SK-N-SH (cell line): ENCODE measurements around the gene NKX3-2. TPM values are rescaled to one million over a fixed set of nuclear protein-coding genes. Genes with fewer than 3 reads are reported as not detected.

ENCODE experiments used
- CTCF ChIA-PET: fragments of 300-600, 350-600 bp; formaldehyde crosslinking; extraction: SDS; loops from one replicate; lab custom pipeline; 2021; lab: Yijun Ruan, JAX
- POLR2A ChIA-PET: fragments of 350-600 bp; sonication (Branson Sonifier 250); formaldehyde crosslinking; extraction: SDS; loops from one replicate; lab custom pipeline; 2020; ENCODE audit warnings: antibody characterized with exemption, inconsistent platforms; lab: Yijun Ruan, JAX
- DNase-seq: peaks from one replicate; pipeline ENCODE4 v3.0.0; 2012
- H2AFZ ChIP-seq: fragments of 200-600 bp; sonication (generic); 2 replicates; pipeline ENCODE4 v1.8.1; 2016; ENCODE audit warnings: antibody characterized with exemption, mild to moderate bottlenecking, low read depth
- H3F3A ChIP-seq: fragments of 200-600 bp; sonication (generic); replicated peaks from 2 replicates; pipeline ENCODE3; 2016; ENCODE audit warnings: antibody characterized with exemption, mild to moderate bottlenecking; ENCODE audit not compliant: insufficient read depth
- H3K27ac ChIP-seq, 2 experiments: fragments of 200-500 bp in 1 of 2; fragments of 200-600 bp in 1 of 2; sonication (Bioruptor generic) in 1 of 2; sonication (generic), shearing (Covaris generic) in 1 of 2; 2 replicates each; pipeline versions ENCODE4 v1.5.1 to v1.6.1; 2014 to 2016; ENCODE audit warnings: low read depth in 2 of 2, inconsistent platforms in 1 of 2, low read length in 1 of 2, mild to moderate bottlenecking in 1 of 2, mixed read lengths in 1 of 2
- H3K27me3 ChIP-seq: fragments of 200-600 bp; sonication (generic), shearing (Covaris generic); 2 replicates; pipeline ENCODE4 v1.6.1; 2016; ENCODE audit warnings: mixed run types; ENCODE audit not compliant: insufficient read depth
- H3K36me3 ChIP-seq, 2 experiments: fragments of 200-500 bp in 1 of 2; fragments of 200-600 bp in 1 of 2; sonication (Bioruptor generic) in 1 of 2; sonication (generic) in 1 of 2; replicated peaks in 1 of 2; 2 replicates each; pipeline versions ENCODE3 to v1.5.1; 2014 to 2016; ENCODE audit warnings: low read length in 1 of 2, mild to moderate bottlenecking in 1 of 2; ENCODE audit not compliant: insufficient read depth in 2 of 2, control insufficient read depth in 1 of 2
- H3K4me1 ChIP-seq, 2 experiments: fragments of 200-500 bp in 1 of 2; fragments of 200-600 bp in 1 of 2; sonication (Bioruptor generic) in 1 of 2; sonication (generic), shearing (Covaris generic) in 1 of 2; 2 replicates each; pipeline versions ENCODE4 v1.5.1 to v1.6.1; 2014 to 2016; ENCODE audit warnings: low read depth in 1 of 2, low read length in 1 of 2, mixed run types in 1 of 2; ENCODE audit not compliant: insufficient read depth in 2 of 2, control insufficient read depth in 1 of 2
- H3K4me2 ChIP-seq: fragments of 200-600 bp; sonication (generic), shearing (Covaris generic); 2 replicates; pipeline ENCODE4 v1.6.1; 2017; ENCODE audit warnings: mixed run types
- H3K4me3 ChIP-seq, 2 experiments: fragments of 200-500 bp in 1 of 2; fragments of 200-600 bp in 1 of 2; sonication (Bioruptor generic) in 1 of 2; sonication (generic), shearing (Covaris generic) in 1 of 2; 2 replicates each; pipeline versions ENCODE4 v1.5.1 to v1.8.1; 2014 to 2016; ENCODE audit warnings: low read depth in 2 of 2, inconsistent platforms in 1 of 2, low read length in 1 of 2, mild to moderate bottlenecking in 1 of 2, mixed read lengths in 1 of 2, moderate library complexity in 1 of 2
- H3K79me2 ChIP-seq: fragments of 200-600 bp; sonication (generic); 2 replicates; pipeline ENCODE4 v1.8.1; 2017; ENCODE audit warnings: mild to moderate bottlenecking; ENCODE audit not compliant: insufficient read depth
- H3K9ac ChIP-seq: fragments of 200-600 bp; sonication (generic); 2 replicates; pipeline ENCODE4 v1.6.1; 2017; ENCODE audit warnings: mixed run types
- H3K9me2 ChIP-seq: fragments of 200-600 bp; sonication (generic); 2 replicates; pipeline ENCODE4 v1.6.1; 2017; ENCODE audit warnings: mixed run types
- H3K9me3 ChIP-seq: fragments of 200-600 bp; sonication (generic); 2 replicates; pipeline ENCODE4 v1.6.1; 2017; ENCODE audit warnings: mixed run types, mild to moderate bottlenecking, moderate library complexity
- H4K20me1 ChIP-seq: fragments of 200-600 bp; sonication (generic); 2 replicates; pipeline ENCODE4 v1.6.1; 2017; ENCODE audit warnings: mild to moderate bottlenecking, mixed run types; ENCODE audit not compliant: insufficient read depth
- CHD2 ChIP-seq: fragments of 150-350 bp; IDR thresholded peaks from 2 replicates; pipeline ENCODE4 v1.6.1; 2018; ENCODE audit warnings: low read length; ENCODE audit not compliant: partially characterized antibody
- EP300 ChIP-seq, 2 experiments: IDR thresholded peaks; 2 replicates each; pipeline versions ENCODE4 v1.4.0 to v1.6.1; 2012; ENCODE audit warnings: borderline replicate concordance in 1 of 2, low read depth in 1 of 2, low read length in 1 of 2
- FOSL2 ChIP-seq: IDR thresholded peaks from 2 replicates; pipeline ENCODE4 v1.4.0; 2012; ENCODE audit warnings: low read depth, mild to moderate bottlenecking, moderate library complexity, borderline replicate concordance
- FOXM1 ChIP-seq: IDR thresholded peaks from 2 replicates; pipeline ENCODE4 v1.4.0; 2012; ENCODE audit warnings: low read depth, mild to moderate bottlenecking
- GABPA ChIP-seq: IDR thresholded peaks from 2 replicates; pipeline ENCODE4 v1.4.0; 2012; ENCODE audit warnings: low read depth, mild to moderate bottlenecking
- JUND ChIP-seq: IDR thresholded peaks from 2 replicates; pipeline ENCODE4 v1.4.0; 2012
- NRF1 ChIP-seq: IDR thresholded peaks from 2 replicates; pipeline ENCODE4 v1.6.1; 2012; ENCODE audit warnings: low read depth, mild to moderate bottlenecking, low read length
- POLR2AphosphoS5 ChIP-seq: IDR thresholded peaks from 2 replicates; pipeline ENCODE4 v1.6.1; 2012; ENCODE audit warnings: low read depth, low read length
- RAD21 ChIP-seq: IDR thresholded peaks from 2 replicates; pipeline ENCODE4 v1.6.1; 2012; ENCODE audit warnings: mild to moderate bottlenecking, low read length
- RCOR1 ChIP-seq: fragments of 150-350 bp; IDR thresholded peaks from 2 replicates; pipeline ENCODE4 v1.6.1; 2017; ENCODE audit warnings: antibody characterized with exemption, low read length
- RXRA ChIP-seq: IDR thresholded peaks from 2 replicates; pipeline ENCODE4 v1.4.0; 2012; ENCODE audit warnings: low read depth, mild to moderate bottlenecking, borderline replicate concordance
- SIN3A ChIP-seq: IDR thresholded peaks from 2 replicates; pipeline ENCODE4 v1.6.1; 2012; ENCODE audit warnings: low read depth, mild to moderate bottlenecking, low read length, moderate library complexity, borderline replicate concordance
- SMC3 ChIP-seq: IDR thresholded peaks from 2 replicates; pipeline ENCODE4 v1.6.1; 2012; ENCODE audit warnings: low read depth, low read length, improper control_type of control experiment
- TEAD4 ChIP-seq: IDR thresholded peaks from 2 replicates; pipeline ENCODE4 v1.4.0; 2012; ENCODE audit warnings: mild to moderate bottlenecking, borderline replicate concordance; ENCODE audit not compliant: insufficient read depth
- WGBS: methylation state at CpG from one replicate; pipeline ENCODE4 v1.1.6; 2017; ENCODE audit warnings: low lambda C conversion rate; 5-methylcytosine and 5-hydroxymethylcytosine counted together
- polyA plus RNA-seq, 3 experiments: library from polyadenylated mRNA; depleted of rRNA; stranded (reverse); fragments of >200 nt; gene quantifications; 2 replicates each; pipeline ENCODE4 v1.2.3, GENCODE V29; 2012
- TF ChIP-seq, protein P1 (sequence below): IDR thresholded peaks from 2 replicates; pipeline ENCODE4 v1.4.0; 2012; ENCODE audit warnings: low read depth, borderline replicate concordance
- TF ChIP-seq, protein P2 (sequence below): fragments of 200-600 bp; sonication (generic); IDR thresholded peaks from 2 replicates; pipeline ENCODE4 v1.6.1; 2017; ENCODE audit warnings: antibody characterized with exemption, mild to moderate bottlenecking, moderate library complexity
- TF ChIP-seq, protein P3 (sequence below): IDR thresholded peaks from 2 replicates; pipeline ENCODE4; 2012
- TF ChIP-seq, protein P4 (sequence below): IDR thresholded peaks from 2 replicates; pipeline ENCODE4 v1.4.0; 2012; ENCODE audit warnings: low read depth
- TF ChIP-seq, protein P5 (sequence below): fragments of 150-350 bp; IDR thresholded peaks from 2 replicates; pipeline ENCODE4 v1.6.1; 2016; ENCODE audit warnings: mild to moderate bottlenecking, low read depth, low read length

Gene NKX3-2
- polyA plus RNA-seq, 1 of the 3 experiments (the other 2 are of a cell fraction): 0.15 TPM

DNA sequence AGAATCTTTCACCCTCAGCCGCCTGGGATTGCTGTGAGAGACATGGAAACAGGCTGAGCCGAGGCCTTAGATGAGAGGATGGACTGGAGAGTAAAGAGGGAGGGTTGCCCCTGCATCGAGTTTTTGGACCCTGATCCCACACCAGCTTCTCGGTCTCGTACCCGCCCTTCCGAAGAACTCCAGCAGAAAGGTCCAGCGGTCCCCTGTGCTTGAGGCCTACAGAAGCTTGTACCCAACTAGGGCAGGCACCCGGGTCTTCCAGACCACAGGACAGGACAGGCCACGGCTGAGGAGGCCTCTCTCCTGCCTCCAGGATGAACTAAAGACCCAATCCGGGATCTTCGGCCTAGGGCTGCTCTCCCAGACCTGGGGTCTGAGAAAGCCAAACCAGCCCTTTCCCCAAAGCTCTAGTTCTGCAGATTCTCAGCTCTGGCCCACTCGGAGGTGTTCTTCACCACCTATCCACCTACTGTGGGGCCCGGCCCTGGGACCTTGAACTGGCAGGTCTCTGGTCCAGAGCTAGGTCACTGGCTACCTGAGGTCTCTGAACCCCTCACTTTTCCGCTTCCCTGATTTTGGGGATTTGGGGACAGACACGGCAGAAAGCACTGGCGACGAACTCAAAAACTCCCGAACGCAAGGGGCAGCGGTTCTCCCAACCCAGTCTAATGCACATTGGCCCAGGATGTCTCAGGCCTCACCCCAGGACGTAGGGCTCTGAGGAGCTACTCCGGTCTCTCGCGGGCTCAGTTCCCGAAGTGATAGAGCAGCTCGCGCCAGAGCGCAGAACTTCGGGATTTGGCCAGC lies 1.1 kb downstream of the NKX3-2 start:
- CTCF ChIA-PET: interaction anchor here (1.5 to 4.1 kb wide), 6 partner anchors 9 to 698 kb away, joined by 3 to 38 read pairs (median 8); no protein-coding TSS in a partner anchor
- Histone ChIP-seq H3K4me2 (peak overlapping the region; percentile 74; the same call in 1 of the 2 replicates), H3K9ac (no peak overlapping the region), H3K4me1 (peaks cover 5 to 8% of the 10 kb centered on the region in 2 experiments; a peak in 2 of 4 replicates), H3K27ac (no peak overlapping the region), H2AFZ (no peak overlapping the region), H3K36me3 (no peaks in the 10 kb centered on the region), H4K20me1 (no peaks in the 10 kb centered on the region), H3K27me3 (peaks cover 79% of the 10 kb centered on the region), H3F3A (no peaks in the 10 kb centered on the region), H3K9me2 (no peaks in the 10 kb centered on the region), H3K79me2 (no peaks in the 10 kb centered on the region), H3K4me3 (peak overlapping the region in 1 of 2 experiments; percentile 4; a peak in 2 of 4 replicates), H3K9me3 (no peaks in the 10 kb centered on the region)
- POLR2A ChIA-PET: no interaction called here
- WGBS: 77% methylated on average over 24 of the region's 30 CpGs
- DNase-seq: peak; percentile 31
- TF ChIP-seq SIN3A (no peak), RXRA (no peak), POLR2AphosphoS5 (no peak), NRF1 (no peak), SMC3 (no peak), TEAD4 (no peak), CHD2 (no peak), RCOR1 (no peak), JUND (no peak), RAD21 (no peak), GABPA (no peak), FOXM1 (no peak), FOSL2 (no peak), EP300 (IDR thresholded peaks at IDR 0.05; ENCODE audit: borderline replicate concordance in 1 of 2, low read depth in 1 of 2, low read length in 1 of 2) (no peak)
- TF ChIP-seq, protein P1, sequence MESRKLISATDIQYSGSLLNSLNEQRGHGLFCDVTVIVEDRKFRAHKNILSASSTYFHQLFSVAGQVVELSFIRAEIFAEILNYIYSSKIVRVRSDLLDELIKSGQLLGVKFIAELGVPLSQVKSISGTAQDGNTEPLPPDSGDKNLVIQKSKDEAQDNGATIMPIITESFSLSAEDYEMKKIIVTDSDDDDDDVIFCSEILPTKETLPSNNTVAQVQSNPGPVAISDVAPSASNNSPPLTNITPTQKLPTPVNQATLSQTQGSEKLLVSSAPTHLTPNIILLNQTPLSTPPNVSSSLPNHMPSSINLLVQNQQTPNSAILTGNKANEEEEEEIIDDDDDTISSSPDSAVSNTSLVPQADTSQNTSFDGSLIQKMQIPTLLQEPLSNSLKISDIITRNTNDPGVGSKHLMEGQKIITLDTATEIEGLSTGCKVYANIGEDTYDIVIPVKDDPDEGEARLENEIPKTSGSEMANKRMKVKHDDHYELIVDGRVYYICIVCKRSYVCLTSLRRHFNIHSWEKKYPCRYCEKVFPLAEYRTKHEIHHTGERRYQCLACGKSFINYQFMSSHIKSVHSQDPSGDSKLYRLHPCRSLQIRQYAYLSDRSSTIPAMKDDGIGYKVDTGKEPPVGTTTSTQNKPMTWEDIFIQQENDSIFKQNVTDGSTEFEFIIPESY: no peak
- TF ChIP-seq, protein P2, sequence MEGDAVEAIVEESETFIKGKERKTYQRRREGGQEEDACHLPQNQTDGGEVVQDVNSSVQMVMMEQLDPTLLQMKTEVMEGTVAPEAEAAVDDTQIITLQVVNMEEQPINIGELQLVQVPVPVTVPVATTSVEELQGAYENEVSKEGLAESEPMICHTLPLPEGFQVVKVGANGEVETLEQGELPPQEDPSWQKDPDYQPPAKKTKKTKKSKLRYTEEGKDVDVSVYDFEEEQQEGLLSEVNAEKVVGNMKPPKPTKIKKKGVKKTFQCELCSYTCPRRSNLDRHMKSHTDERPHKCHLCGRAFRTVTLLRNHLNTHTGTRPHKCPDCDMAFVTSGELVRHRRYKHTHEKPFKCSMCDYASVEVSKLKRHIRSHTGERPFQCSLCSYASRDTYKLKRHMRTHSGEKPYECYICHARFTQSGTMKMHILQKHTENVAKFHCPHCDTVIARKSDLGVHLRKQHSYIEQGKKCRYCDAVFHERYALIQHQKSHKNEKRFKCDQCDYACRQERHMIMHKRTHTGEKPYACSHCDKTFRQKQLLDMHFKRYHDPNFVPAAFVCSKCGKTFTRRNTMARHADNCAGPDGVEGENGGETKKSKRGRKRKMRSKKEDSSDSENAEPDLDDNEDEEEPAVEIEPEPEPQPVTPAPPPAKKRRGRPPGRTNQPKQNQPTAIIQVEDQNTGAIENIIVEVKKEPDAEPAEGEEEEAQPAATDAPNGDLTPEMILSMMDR: no peak
- TF ChIP-seq, protein P3, sequence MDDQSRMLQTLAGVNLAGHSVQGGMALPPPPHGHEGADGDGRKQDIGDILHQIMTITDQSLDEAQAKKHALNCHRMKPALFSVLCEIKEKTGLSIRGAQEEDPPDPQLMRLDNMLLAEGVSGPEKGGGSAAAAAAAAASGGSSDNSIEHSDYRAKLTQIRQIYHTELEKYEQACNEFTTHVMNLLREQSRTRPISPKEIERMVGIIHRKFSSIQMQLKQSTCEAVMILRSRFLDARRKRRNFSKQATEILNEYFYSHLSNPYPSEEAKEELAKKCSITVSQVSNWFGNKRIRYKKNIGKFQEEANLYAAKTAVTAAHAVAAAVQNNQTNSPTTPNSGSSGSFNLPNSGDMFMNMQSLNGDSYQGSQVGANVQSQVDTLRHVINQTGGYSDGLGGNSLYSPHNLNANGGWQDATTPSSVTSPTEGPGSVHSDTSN: no peak
- TF ChIP-seq, protein P4, sequence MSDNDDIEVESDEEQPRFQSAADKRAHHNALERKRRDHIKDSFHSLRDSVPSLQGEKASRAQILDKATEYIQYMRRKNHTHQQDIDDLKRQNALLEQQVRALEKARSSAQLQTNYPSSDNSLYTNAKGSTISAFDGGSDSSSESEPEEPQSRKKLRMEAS: no peak
- TF ChIP-seq, protein P5, sequence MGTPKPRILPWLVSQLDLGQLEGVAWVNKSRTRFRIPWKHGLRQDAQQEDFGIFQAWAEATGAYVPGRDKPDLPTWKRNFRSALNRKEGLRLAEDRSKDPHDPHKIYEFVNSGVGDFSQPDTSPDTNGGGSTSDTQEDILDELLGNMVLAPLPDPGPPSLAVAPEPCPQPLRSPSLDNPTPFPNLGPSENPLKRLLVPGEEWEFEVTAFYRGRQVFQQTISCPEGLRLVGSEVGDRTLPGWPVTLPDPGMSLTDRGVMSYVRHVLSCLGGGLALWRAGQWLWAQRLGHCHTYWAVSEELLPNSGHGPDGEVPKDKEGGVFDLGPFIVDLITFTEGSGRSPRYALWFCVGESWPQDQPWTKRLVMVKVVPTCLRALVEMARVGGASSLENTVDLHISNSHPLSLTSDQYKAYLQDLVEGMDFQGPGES: no peak
- TF ChIP-seq, all 33 proteins: peak for 0
